Measurements from ENCODE around the gene OR4K5. TPM values are rescaled to one million over a fixed set of nuclear protein-coding genes. Genes with fewer than 3 reads are reported as not detected.

OR4K5 gene
- total RNA-seq, 1 donor from 2014 or later: not detected

Other genes with a start within 250 kb of the OR4K5 start
- not detected in 2 replicates for gene OR11H2, start 206.7 kb upstream of the OR4K5 start, total RNA-seq
- not detected in 2 replicates for gene OR4Q3, start 177.0 kb upstream of the OR4K5 start, total RNA-seq
- gene OR4M1, start 147.1 kb upstream of the OR4K5 start, total RNA-seq: not detected in 2 replicates
- gene OR4N2, start 116.8 kb upstream of the OR4K5 start, total RNA-seq: not detected in 2 replicates
- gene OR4K2, start 45.5 kb upstream of the OR4K5 start, total RNA-seq: not detected in 2 replicates
- gene OR4K1, start 10.3 kb downstream of the OR4K5 start, total RNA-seq: not detected in 2 replicates
- gene OR4K15, start 55.0 kb downstream of the OR4K5 start, total RNA-seq: not detected in 2 replicates
- gene OR4Q2, start 81.6 kb downstream of the OR4K5 start, total RNA-seq: not detected in 2 replicates
- gene OR4K14, start 98.7 kb downstream of the OR4K5 start, total RNA-seq: not detected in 2 replicates
- not detected in 2 replicates for gene OR4K13, start 115.4 kb downstream of the OR4K5 start, total RNA-seq
- not detected in 2 replicates for gene OR4L1, start 139.4 kb downstream of the OR4K5 start, total RNA-seq
- gene OR4K17, start 190.1 kb downstream of the OR4K5 start, total RNA-seq: not detected in 2 replicates
- gene OR4N5, start 218.2 kb downstream of the OR4K5 start, total RNA-seq: not detected in 2 replicates

Data from dermis microvascular lymphatic vessel endothelial cell (primary cell).